HCT116 (cell line): ENCODE results near the gene HK3. TPM values are rescaled to one million over a fixed set of nuclear protein-coding genes. Genes with fewer than 3 reads are reported as not detected.

Experiments
- ATAC-seq: fragments of 200-7000 bp; cut with Tn5 transposase; 2 replicates; pipeline ENCODE4 v1.9.1; 2020; ENCODE audit warnings: mild to moderate bottlenecking, moderate library complexity
- BruUV-seq: library from RNA; stranded (reverse); fragments of 400-500 nt; replicated peaks from 2 replicates; lab custom pipeline; 2021; lab: Mats Ljungman, UMichigan
- CTCF ChIA-PET: fragments of 300-600 bp; sonication (Branson Sonifier 250); formaldehyde crosslinking; loops from one replicate; lab custom pipeline; 2021; ENCODE audit warnings: antibody characterized with exemption; lab: Charles Lee
- POLR2A ChIA-PET: fragments of 300-600, 350-600 bp; sonication (Branson Sonifier 250); formaldehyde crosslinking; loops from one replicate; lab custom pipeline; 2021; ENCODE audit warnings: antibody characterized with exemption; lab: Charles Lee
- RAD21 ChIA-PET, 2 experiments: fragments of 300-600 bp; sonication (Branson Sonifier 250); formaldehyde crosslinking; loops; one replicate each; lab custom pipeline; 2023; ENCODE audit warnings: low total read pairs in 2 of 2; ENCODE audit not compliant: uncharacterized antibody in 2 of 2, unreplicated experiment in 2 of 2, low non-redundant PET in 1 of 2; lab: Charles Lee
- DNase-seq: peaks from one replicate; pipeline ENCODE4 v3.0.0-alpha.2; 2010; ENCODE audit warnings: low read depth, low spot score
- H2AFZ ChIP-seq: fragments of 200-600 bp; shearing (Covaris generic), sonication (generic); 2 replicates; pipeline ENCODE4 v1.6.1; 2017; ENCODE audit warnings: low read depth, mixed run types, mixed read lengths, antibody characterized with exemption, low read length; ENCODE audit not compliant: poor library complexity, severe bottlenecking
- H3K27ac ChIP-seq: 2 replicates; pipeline ENCODE4 v1.5.1; 2012; ENCODE audit warnings: low read depth, low read length
- H3K27me3 ChIP-seq: fragments of 200-600 bp; sonication (generic); 2 replicates; pipeline ENCODE4 v1.6.1; 2016; ENCODE audit warnings: mixed run types, low read length, mixed read lengths; ENCODE audit not compliant: insufficient read depth
- H3K36me3 ChIP-seq, 2 experiments: fragments of 200-500 bp in 1 of 2; fragments of 200-600 bp in 1 of 2; sonication (Bioruptor generic) in 1 of 2; sonication (generic) in 1 of 2; 2 replicates each; pipeline versions ENCODE4 v1.5.1 to v1.6.1; 2014 to 2016; ENCODE audit warnings: low read length in 2 of 2, inconsistent platforms in 1 of 2, mixed read lengths in 1 of 2, mixed run types in 1 of 2; ENCODE audit not compliant: insufficient read depth in 2 of 2, control insufficient read depth in 1 of 2
- H3K4me1 ChIP-seq, 2 experiments: fragments of 200-600 bp in 1 of 2; sonication (generic) in 1 of 2; 2 replicates each; pipeline versions ENCODE4 v1.5.1 to v1.6.1; 2012 to 2017; ENCODE audit warnings: low read length in 2 of 2, inconsistent platforms in 1 of 2, mild to moderate bottlenecking in 1 of 2, mixed read lengths in 1 of 2, mixed run types in 1 of 2, moderate library complexity in 1 of 2; ENCODE audit not compliant: insufficient read depth in 2 of 2, control insufficient read depth in 1 of 2
- H3K4me2 ChIP-seq: fragments of 200-600 bp; sonication (generic); 2 replicates; pipeline ENCODE4 v1.6.1; 2017; ENCODE audit warnings: mixed run types, low read length, mixed read lengths
- H3K4me3 ChIP-seq, 2 experiments: fragments of 200-600 bp in 1 of 2; sonication (generic) in 1 of 2; replicated peaks in 1 of 2; 2 replicates each; pipeline ENCODE4 v1.5.1; 2011 to 2016; ENCODE audit warnings: low read length in 2 of 2, control low read depth in 1 of 2, low read depth in 1 of 2, mild to moderate bottlenecking in 1 of 2, mixed read lengths in 1 of 2, mixed run types in 1 of 2
- H3K79me2 ChIP-seq: fragments of 200-600 bp; sonication (generic); 2 replicates; pipeline ENCODE4 v1.6.1; 2017; ENCODE audit warnings: mild to moderate bottlenecking, mixed run types, low read length, moderate library complexity, mixed read lengths; ENCODE audit not compliant: insufficient read depth
- H3K9ac ChIP-seq: fragments of 200-600 bp; sonication (generic); 2 replicates; pipeline ENCODE4 v1.6.1; 2016; ENCODE audit warnings: low read length, mixed read lengths
- H3K9me2 ChIP-seq: fragments of 200-600 bp; sonication (generic), shearing (Covaris generic); 2 replicates; pipeline ENCODE4 v1.6.1; 2017; ENCODE audit warnings: mixed run types, mild to moderate bottlenecking, moderate library complexity; ENCODE audit not compliant: insufficient read depth
- H3K9me3 ChIP-seq, 2 experiments: fragments of 200-500 bp in 1 of 2; fragments of 200-600 bp in 1 of 2; sonication (Bioruptor generic) in 1 of 2; sonication (generic) in 1 of 2; 2 replicates each; pipeline ENCODE4 v1.6.1; 2014 to 2017; ENCODE audit warnings: low read length in 2 of 2, mixed read lengths in 2 of 2, inconsistent platforms in 1 of 2, low read depth in 1 of 2, mild to moderate bottlenecking in 1 of 2, mixed run types in 1 of 2, moderate library complexity in 1 of 2; ENCODE audit not compliant: control insufficient read depth in 1 of 2, insufficient read depth in 1 of 2
- H4K20me1 ChIP-seq: fragments of 200-600 bp; sonication (generic), shearing (Covaris generic); 2 replicates; pipeline ENCODE4 v1.6.1; 2017; ENCODE audit warnings: mixed run types, mild to moderate bottlenecking, moderate library complexity; ENCODE audit not compliant: insufficient read depth
- CBX3 ChIP-seq: IDR thresholded peaks from 2 replicates; pipeline ENCODE4 v1.6.1; 2012; ENCODE audit warnings: low read depth
- CEBPB ChIP-seq: IDR thresholded peaks from 2 replicates; pipeline ENCODE4 v1.6.1; 2012; ENCODE audit warnings: low read depth
- CTCF ChIP-seq, 3 experiments: fragments of 200-600 bp in 1 of 3; sonication (generic) in 1 of 3; IDR thresholded peaks in 2 of 3; conservative IDR thresholded peaks in 1 of 3; 2 replicates each; pipeline ENCODE4 v1.5.1; 2012 to 2017; ENCODE audit warnings: low read depth in 2 of 3, low read length in 2 of 3, antibody characterized with exemption in 1 of 3, borderline replicate concordance in 1 of 3, control low read depth in 1 of 3, mild to moderate bottlenecking in 1 of 3, mixed read lengths in 1 of 3, mixed run types in 1 of 3, moderate library complexity in 1 of 3; ENCODE audit not compliant: insufficient read depth in 1 of 3
- ELF1 ChIP-seq: IDR thresholded peaks from 2 replicates; pipeline ENCODE4 v1.6.1; 2012; ENCODE audit warnings: low read depth, borderline replicate concordance
- EZH2 ChIP-seq: fragments of 200-600 bp; sonication (generic); IDR thresholded peaks from 2 replicates; pipeline ENCODE4 v1.6.1; 2017; ENCODE audit warnings: antibody characterized with exemption, mixed run types
- EZH2phosphoT487 ChIP-seq: fragments of 200-600 bp; IDR thresholded peaks from 2 replicates; pipeline ENCODE4 v1.6.1; 2018; ENCODE audit warnings: antibody characterized with exemption, borderline replicate concordance
- JUND ChIP-seq: IDR thresholded peaks from 2 replicates; pipeline ENCODE4 v1.6.1; 2012
- POLR2AphosphoS5 ChIP-seq: IDR thresholded peaks from 2 replicates; pipeline ENCODE4 v1.6.1; 2011; ENCODE audit warnings: mild to moderate bottlenecking, low read depth, low read length, moderate library complexity
- REST ChIP-seq: IDR thresholded peaks from 2 replicates; pipeline ENCODE4 v1.6.1; 2012; ENCODE audit warnings: low read depth
- SP1 ChIP-seq: IDR thresholded peaks from 2 replicates; pipeline ENCODE4 v1.6.1; 2012; ENCODE audit warnings: low read depth
- SRF ChIP-seq: IDR thresholded peaks from 2 replicates; pipeline ENCODE4 v1.6.1; 2012; ENCODE audit warnings: low read depth
- TCF7L2 ChIP-seq: IDR thresholded peaks from 2 replicates; pipeline ENCODE4 v1.7.0; 2011; ENCODE audit warnings: borderline replicate concordance, inconsistent platforms; ENCODE audit not compliant: insufficient read depth, insufficient read length; ENCODE audit errors: extremely low read depth
- YY1 ChIP-seq: IDR thresholded peaks from 2 replicates; pipeline ENCODE4 v1.6.1; 2011; ENCODE audit warnings: low read length, low read depth, moderate library complexity, mild to moderate bottlenecking; ENCODE audit not compliant: insufficient replicate concordance; ENCODE audit errors: extremely low read depth
- ZBTB33 ChIP-seq: IDR thresholded peaks from 2 replicates; pipeline ENCODE4 v1.6.1; 2011; ENCODE audit warnings: mild to moderate bottlenecking, low read length, moderate library complexity; ENCODE audit not compliant: insufficient replicate concordance; ENCODE audit errors: extremely low read depth
- intact Hi-C: fragments of 100-400 bp; cut with micrococcal nuclease; formaldehyde crosslinking; loops from 2 replicates; pipeline ENCODE4 v1.10.0; 2022
- total RNA-seq: library from RNA; stranded (reverse); gene quantifications from one replicate; pipeline ENCODE4 v1.2.1, GENCODE V29; 2021; ENCODE audit not compliant: unreplicated experiment

The HK3 gene
- total RNA-seq, 1 experiment from 2014 or later = 0.30 TPM

GRCh38 chr5:176849611-176850227 lies 49.4 kb downstream of the HK3 start (continued):
- TF ChIP-seq POLR2AphosphoS5 (no peak), ZBTB33 (no peak), SP1 (no peak)

- Histone ChIP-seq H4K20me1 (no peaks in the 10 kb centered on the region), H3K9ac (no peak overlapping the region), H3K4me1 (no peaks in the 10 kb centered on the region), H3K4me3 (no peak overlapping the region), H2AFZ (no peak overlapping the region), H3K36me3 (no peaks in the 10 kb centered on the region), H3K9me2 (no peaks in the 10 kb centered on the region), H3K27me3 (no peaks in the 10 kb centered on the region), H3K79me2 (no peaks in the 10 kb centered on the region), H3K4me2 (no peak overlapping the region), H3K27ac (no peak overlapping the region), H3K9me3 (no peaks in the 10 kb centered on the region)
- ChIA-PET CTCF (no interaction called here), POLR2A (no interaction called here), RAD21 (no interaction called here)
- no TSS peak for BruUV-seq
- no peak for ATAC-seq
- no peak for DNase-seq
- intact Hi-C loops = no loop called here
- TF ChIP-seq JUND = no peak
- TF ChIP-seq SP1 = no peak
- TF ChIP-seq YY1 = no peak
- no peak for TF ChIP-seq EZH2
- TF ChIP-seq POLR2AphosphoS5 = no peak
- TF ChIP-seq CTCF (IDR thresholded peaks at IDR 0.05 in 2 of 3, conservative IDR thresholded peaks at IDR 0.05 in 1 of 3; ENCODE audit: borderline replicate concordance in 1 of 3, insufficient read depth in 1 of 3, low read depth in 2 of 3, low read length in 2 of 3) = no peak
- TF ChIP-seq CBX3 = no peak
- TF ChIP-seq TCF7L2 = no peak
- no peak for TF ChIP-seq ZBTB33
- no peak for TF ChIP-seq SRF
- no peak for TF ChIP-seq CEBPB
- TF ChIP-seq REST = no peak
- no peak for TF ChIP-seq EZH2phosphoT487
- no peak for TF ChIP-seq ELF1
Measured at GRCh38 chr5:176848651-176849050, 50.5 kb downstream of the HK3 start.
